ENCODE measurements around the gene FSIP1. TPM values are rescaled to one million over a fixed set of nuclear protein-coding genes. Genes with fewer than 3 reads are reported as not detected.
A peak's percentile ranks its signal among the peaks of the same experiment; 100 is the strongest.

Gene FSIP1
- total and polyA plus RNA-seq, 7 donors = 0.04 to 2.4 (median 0.63) TPM; not detected in 1

DNA sequence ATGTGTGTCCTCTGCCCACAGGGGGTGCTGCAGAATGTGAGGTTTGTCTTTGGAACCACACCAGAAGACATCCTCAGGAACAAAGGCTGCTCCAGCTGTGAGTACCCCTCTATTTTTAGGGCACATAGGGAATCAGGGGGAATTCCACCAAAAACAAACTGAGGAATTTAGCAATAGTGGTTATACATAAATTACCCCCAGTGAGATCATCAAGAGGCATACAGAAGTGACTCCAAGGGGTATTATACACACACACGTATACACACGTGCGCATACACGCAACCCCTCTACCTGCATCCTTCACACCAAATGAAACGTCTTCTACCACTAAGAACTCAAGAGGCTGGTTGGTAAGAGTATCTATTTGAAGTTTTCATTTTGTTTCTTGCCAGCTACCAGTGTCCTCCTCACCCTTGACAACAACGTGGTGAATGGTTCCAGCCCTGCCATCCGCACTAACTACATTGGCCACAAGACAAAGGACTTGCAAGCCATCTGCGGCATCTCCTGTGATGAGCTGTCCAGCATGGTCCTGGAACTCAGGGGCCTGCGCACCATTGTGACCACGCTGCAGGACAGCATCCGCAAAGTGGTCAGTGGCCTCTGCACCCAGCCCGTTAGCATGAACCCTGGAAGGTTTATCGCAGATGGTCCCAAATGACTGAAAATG is 198.9 kb downstream of the FSIP1 start:
- Histone ChIP-seq H3K4me3 (peak overlapping the region; percentile 65), H3K27ac (no peak overlapping the region), H3K27me3 (ENCODE audit: insufficient read depth in 3 of 3, low read length in 2 of 3) (peaks cover 0 to 34% (median 7%) of the 10 kb centered on the region in 3 donors), H3K36me3 (ENCODE audit: insufficient read depth in 1 of 2, low read depth in 1 of 2) (peaks cover 0 to 14% of the 10 kb centered on the region in 2 donors), H3K9me3 (no peaks in the 10 kb centered on the region), H3K4me1 (no peaks in the 10 kb centered on the region)
- no peak for ATAC-seq
- no peak for DNase-seq
- intact Hi-C loops (cut with DNase I) = loop anchor here (5.0 to 10.0 kb wide), 3 partner anchors 171 to 876 kb away; no protein-coding TSS in a partner anchor
- WGBS, 3 donors = 82 to 88% (median 84%) methylated on average over 13 of the region's 13 CpGs
- TF ChIP-seq, protein P1, sequence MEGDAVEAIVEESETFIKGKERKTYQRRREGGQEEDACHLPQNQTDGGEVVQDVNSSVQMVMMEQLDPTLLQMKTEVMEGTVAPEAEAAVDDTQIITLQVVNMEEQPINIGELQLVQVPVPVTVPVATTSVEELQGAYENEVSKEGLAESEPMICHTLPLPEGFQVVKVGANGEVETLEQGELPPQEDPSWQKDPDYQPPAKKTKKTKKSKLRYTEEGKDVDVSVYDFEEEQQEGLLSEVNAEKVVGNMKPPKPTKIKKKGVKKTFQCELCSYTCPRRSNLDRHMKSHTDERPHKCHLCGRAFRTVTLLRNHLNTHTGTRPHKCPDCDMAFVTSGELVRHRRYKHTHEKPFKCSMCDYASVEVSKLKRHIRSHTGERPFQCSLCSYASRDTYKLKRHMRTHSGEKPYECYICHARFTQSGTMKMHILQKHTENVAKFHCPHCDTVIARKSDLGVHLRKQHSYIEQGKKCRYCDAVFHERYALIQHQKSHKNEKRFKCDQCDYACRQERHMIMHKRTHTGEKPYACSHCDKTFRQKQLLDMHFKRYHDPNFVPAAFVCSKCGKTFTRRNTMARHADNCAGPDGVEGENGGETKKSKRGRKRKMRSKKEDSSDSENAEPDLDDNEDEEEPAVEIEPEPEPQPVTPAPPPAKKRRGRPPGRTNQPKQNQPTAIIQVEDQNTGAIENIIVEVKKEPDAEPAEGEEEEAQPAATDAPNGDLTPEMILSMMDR (IDR thresholded peaks at IDR 0.05) = no peak

DNA sequence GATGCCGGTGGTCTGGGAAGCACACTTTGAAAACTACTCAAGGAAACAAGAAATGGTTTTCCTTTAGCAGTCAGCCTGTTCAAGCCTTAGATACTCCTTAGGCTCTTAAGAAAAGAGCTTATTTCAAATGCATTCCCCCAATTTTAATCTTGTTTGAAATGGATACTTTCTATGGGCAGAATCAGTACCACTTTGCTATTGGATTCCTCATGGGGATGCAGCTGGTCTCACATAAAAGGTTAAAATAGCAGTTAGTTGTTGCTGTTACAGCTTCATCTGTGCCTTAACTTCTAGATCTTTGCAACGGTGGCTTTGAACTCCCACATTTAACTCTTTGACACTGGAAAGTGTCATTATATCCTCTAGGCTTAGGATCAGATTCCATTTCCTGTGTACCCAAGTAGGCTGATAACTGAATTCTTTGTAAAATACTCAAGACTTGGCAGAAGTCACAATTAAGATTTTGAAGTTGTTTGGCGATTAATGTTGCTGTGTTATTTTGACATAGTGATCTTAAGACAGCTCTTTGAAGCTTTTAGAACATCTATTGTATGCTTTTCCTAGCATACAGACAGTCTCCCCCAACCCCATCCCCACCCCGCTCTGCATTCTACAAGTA is 199.6 kb downstream of the FSIP1 start:
- TF ChIP-seq, protein P1 (IDR thresholded peaks at IDR 0.05) = no peak
- intact Hi-C loops (cut with DNase I) = loop anchor here (5.0 to 10.0 kb wide), 3 partner anchors 172 to 876 kb away; no protein-coding TSS in a partner anchor

DNA sequence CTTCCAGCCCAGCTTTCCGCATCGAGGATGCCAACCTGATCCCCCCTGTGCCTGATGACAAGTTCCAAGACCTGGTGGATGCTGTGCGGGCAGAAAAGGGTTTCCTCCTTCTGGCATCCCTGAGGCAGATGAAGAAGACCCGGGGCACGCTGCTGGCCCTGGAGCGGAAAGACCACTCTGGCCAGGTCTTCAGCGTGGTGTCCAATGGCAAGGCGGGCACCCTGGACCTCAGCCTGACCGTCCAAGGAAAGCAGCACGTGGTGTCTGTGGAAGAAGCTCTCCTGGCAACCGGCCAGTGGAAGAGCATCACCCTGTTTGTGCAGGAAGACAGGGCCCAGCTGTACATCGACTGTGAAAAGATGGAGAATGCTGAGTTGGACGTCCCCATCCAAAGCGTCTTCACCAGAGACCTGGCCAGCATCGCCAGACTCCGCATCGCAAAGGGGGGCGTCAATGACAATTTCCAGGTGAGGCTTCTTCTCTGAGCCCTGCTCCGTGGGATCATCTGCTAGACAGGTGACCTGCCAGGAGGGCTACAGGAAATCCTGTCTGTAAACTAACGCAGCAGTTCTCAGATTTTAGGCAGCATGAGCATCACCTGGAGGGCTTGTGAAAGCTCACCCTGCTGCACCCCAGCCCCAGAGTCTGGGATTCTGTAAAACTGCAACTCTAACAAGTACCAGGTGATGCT is 200.2 kb downstream of the FSIP1 start:
- Histone ChIP-seq H3K4me3 (peak overlapping the region; percentile 65), H3K27ac (no peak overlapping the region), H3K27me3 (ENCODE audit: insufficient read depth in 3 of 3, low read length in 2 of 3) (peaks cover 0 to 36% (median 7%) of the 10 kb centered on the region in 3 donors), H3K4me1 (no peaks in the 10 kb centered on the region), H3K36me3 (ENCODE audit: insufficient read depth in 1 of 2, low read depth in 1 of 2) (peaks cover 0 to 7% of the 10 kb centered on the region in 2 donors), H3K9me3 (no peaks in the 10 kb centered on the region)
- WGBS, 3 donors = 66 to 73% (median 69%) methylated on average over 20 of the region's 20 CpGs
- TF ChIP-seq, protein P1 (IDR thresholded peaks at IDR 0.05) = no peak
- DNase-seq (peak in 1 of 2 donors; percentile 56), ATAC-seq (no peak)
- intact Hi-C loops (cut with DNase I) = loop anchor here (5.0 to 10.0 kb wide), 3 partner anchors 172 to 875 kb away; no protein-coding TSS in a partner anchor

More for the DNA sequence above, 199.6 kb downstream of the FSIP1 start:
- Histone ChIP-seq H3K4me3 (peak overlapping the region; percentile 65), H3K27ac (no peak overlapping the region), H3K36me3 (ENCODE audit: insufficient read depth in 1 of 2, low read depth in 1 of 2) (peaks cover 0 to 9% of the 10 kb centered on the region in 2 donors), H3K27me3 (ENCODE audit: insufficient read depth in 3 of 3, low read length in 2 of 3) (peaks cover 0 to 36% (median 7%) of the 10 kb centered on the region in 3 donors), H3K4me1 (no peaks in the 10 kb centered on the region), H3K9me3 (no peaks in the 10 kb centered on the region)
- ATAC-seq (no peak), DNase-seq (no peak)
- 53 to 63% (median 61%) methylated on average over 4 of the region's 4 CpGs for WGBS, 3 donors

DNA sequence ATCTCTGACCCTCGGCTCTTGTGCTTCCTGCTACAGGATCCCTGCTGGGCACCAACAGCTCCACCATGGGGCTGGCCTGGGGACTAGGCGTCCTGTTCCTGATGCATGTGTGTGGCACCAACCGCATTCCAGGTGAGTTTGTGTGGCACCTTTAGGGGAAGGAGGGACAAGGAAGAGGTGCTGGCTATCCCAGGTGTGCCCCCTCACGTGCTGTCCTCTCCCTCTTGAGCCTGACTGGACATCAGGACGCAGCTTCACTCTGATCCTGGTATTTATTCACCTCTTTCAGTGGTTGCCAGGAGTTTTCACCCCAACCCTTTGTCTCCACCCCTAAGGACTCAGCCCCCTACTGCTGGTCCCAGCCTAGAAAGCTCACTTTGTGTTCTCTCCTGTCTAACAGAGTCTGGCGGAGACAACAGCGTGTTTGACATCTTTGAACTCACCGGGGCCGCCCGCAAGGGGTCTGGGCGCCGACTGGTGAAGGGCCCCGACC is 200.8 kb downstream of the FSIP1 start:
- DNase-seq (no peak), ATAC-seq (no peak)
- intact Hi-C loops (cut with DNase I) = loop anchor here (5.0 to 10.0 kb wide), 3 partner anchors 173 to 875 kb away; no protein-coding TSS in a partner anchor
- Histone ChIP-seq H3K27me3 (ENCODE audit: insufficient read depth in 3 of 3, low read length in 2 of 3) (peaks cover 0 to 40% (median 8%) of the 10 kb centered on the region in 3 donors), H3K4me1 (no peaks in the 10 kb centered on the region), H3K36me3 (ENCODE audit: insufficient read depth in 1 of 2, low read depth in 1 of 2) (peaks cover 0 to 7% of the 10 kb centered on the region in 2 donors), H3K9me3 (no peaks in the 10 kb centered on the region), H3K4me3 (peak overlapping the region; percentile 65), H3K27ac (no peak overlapping the region)
- TF ChIP-seq, protein P1 (IDR thresholded peaks at IDR 0.05) = no peak
- 82 to 87% (median 83%) methylated on average over 13 of the region's 13 CpGs for WGBS, 3 donors

Data from psoas muscle (tissue), 8 donors.